Measurements from ENCODE around the gene CTNNA2.
"Not testable (repeated sequence)": the region's sequence is repeated elsewhere in the genome, so short reads cannot be mapped to it uniquely, and the experiment has no call there.

CTNNA2 gene

DNA sequence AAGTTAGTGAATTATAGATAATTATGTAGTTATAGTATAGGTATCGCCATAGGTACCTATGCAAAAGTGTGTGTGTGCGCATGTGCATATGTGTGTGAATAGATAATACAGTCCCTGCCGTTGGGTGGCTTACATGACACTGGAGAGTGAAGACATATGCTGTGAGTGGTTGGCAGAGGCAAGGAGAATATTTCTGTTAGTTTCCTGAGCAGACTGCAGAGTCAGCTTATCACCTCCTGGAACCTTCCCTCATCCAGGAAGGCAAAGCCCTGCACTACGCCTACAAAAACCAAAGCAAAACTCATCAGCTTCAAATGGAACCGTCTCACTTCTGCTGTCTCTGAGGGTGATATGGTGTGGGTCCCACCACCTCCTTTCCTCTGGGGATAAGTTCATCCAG lies 609.8 kb downstream of the CTNNA2 start:
- DNase-seq, result no peak
- Mint-ChIP-seq H3K36me3 (ENCODE audit: insufficient read depth) (no peaks in the 10 kb centered on the region), H3K4me1 (ENCODE audit: low read depth in 2 of 2) (no peaks in the 10 kb centered on the region), H3K27ac (no peak overlapping the region), H3K9me3 (peaks cover 15 to 17% of the 10 kb centered on the region in 2 donors), H3K27me3 (no peaks in the 10 kb centered on the region), H3K4me3 (no peak overlapping the region)
- no peak for ATAC-seq (replicated peaks)

DNA sequence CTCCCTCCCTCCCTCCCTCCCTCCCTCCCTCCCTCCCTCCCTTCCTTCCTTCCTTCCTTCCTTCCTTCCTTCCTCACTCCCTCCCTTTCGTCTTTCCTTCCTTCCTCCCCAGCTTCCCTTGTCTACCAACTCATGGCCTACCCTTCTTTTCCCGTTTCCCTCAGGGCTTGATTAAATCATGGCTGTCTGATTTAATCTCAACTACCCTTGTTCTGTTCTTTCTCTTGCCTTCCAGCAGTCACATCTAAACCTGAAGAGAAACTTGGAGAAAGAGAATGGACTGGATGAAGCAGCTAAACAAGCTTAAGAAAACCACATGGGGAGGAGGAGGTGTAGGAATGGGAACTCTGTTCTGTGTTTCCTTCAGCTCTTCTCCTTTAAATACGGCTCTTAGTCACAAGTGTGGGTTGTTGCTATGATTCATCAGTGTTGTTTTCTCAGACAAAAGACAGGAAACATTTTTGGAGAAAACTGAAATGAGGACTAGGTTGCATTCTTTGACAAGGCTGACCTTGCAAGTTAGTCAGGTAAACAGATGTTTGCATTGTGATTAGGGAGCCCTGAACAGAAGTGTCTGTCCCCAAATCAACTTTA lies 613.8 kb downstream of the CTNNA2 start:
- no peak for ATAC-seq (replicated peaks)

DNA sequence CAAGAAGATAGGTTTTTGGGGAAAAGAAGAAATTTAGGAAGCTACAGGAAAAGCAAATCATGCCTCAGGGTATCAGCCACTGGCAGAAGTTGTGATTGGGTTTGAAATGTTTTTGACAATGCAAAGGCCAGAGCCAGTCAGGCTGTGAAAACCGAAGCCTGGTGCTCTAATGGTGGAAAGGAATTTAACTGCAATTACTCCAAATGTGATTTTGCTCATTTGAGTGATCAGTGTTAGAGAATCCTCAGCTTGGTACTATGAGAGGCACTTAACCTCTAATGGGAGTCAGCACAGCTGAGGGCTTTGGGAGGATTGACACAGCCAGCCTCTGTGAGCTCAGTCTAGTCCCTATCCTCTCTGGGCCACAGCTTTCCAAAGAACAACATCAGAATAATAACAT lies 615.2 kb downstream of the CTNNA2 start:
- H3K27ac Mint-ChIP-seq, result no peak overlapping the region
- ATAC-seq (replicated peaks), result no peak
- no peaks in the 10 kb centered on the region for H3K27me3 Mint-ChIP-seq

More for the DNA sequence above, 613.8 kb downstream of the CTNNA2 start:
- Mint-ChIP-seq H3K36me3 (ENCODE audit: insufficient read depth) (no peaks in the 10 kb centered on the region), H3K4me1 (ENCODE audit: low read depth in 2 of 2) (no peaks in the 10 kb centered on the region), H3K27ac (no peak overlapping the region), H3K9me3 (peaks cover 11 to 15% of the 10 kb centered on the region in 2 donors), H3K4me3 (no peak overlapping the region), H3K27me3 (no peaks in the 10 kb centered on the region)
- DNase-seq, result no peak

DNA sequence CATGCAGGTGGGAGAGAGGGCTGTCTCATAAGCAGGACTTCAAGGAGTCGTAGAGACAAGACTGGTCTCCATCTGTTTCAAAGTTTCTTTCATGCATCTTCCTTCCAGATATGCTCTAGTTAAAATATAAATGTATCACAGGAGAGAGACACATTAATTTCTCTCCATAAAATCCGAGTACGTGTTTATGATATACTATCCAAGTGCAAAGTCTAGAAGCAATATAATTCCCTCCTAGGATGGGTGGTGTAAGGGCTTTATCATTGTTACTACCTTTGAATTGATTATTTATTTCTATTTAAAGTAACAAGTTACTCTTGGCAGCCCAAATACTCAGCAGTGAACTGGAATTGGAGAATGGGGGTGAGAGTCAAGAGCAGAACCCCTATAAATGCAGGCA lies 619.4 kb downstream of the CTNNA2 start:
- Mint-ChIP-seq H3K4me3 (no peak overlapping the region), H3K36me3 (ENCODE audit: insufficient read depth) (no peaks in the 10 kb centered on the region), H3K4me1 (ENCODE audit: low read depth in 2 of 2) (no peaks in the 10 kb centered on the region), H3K9me3 (peaks cover 6 to 12% of the 10 kb centered on the region in 2 donors), H3K27me3 (no peaks in the 10 kb centered on the region), H3K27ac (no peak overlapping the region)
- DNase-seq (no peak), ATAC-seq (replicated peaks) (no peak)

More for the DNA sequence above, 615.2 kb downstream of the CTNNA2 start:
- Mint-ChIP-seq H3K36me3 (ENCODE audit: insufficient read depth) (no peaks in the 10 kb centered on the region), H3K4me1 (ENCODE audit: low read depth in 2 of 2) (no peaks in the 10 kb centered on the region), H3K9me3 (peaks cover 11% of the 10 kb centered on the region in 2 donors), H3K4me3 (no peak overlapping the region)
- DNase-seq, result no peak

DNA sequence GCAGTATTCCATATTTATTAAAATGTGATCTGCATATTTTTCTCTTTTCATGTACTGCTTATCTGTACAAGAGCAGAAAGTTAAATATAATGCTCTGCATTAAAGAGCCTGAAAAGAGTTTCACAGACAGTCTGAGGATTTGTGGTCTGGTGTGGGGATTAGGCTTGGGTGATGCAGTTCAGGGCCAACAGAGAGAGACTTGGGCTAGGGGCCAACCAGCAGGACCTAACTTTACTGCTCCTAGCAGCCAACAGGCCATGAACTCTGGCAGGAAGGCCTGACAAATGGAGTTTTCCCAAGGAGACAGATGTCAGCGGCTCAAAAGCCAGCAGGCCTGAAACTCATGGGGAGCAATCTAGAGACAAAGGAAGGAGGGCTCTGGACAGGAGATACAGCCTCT lies 622.1 kb downstream of the CTNNA2 start:
- Mint-ChIP-seq H3K4me3 (no peak overlapping the region), H3K36me3 (ENCODE audit: insufficient read depth) (no peaks in the 10 kb centered on the region), H3K27me3 (no peaks in the 10 kb centered on the region), H3K27ac (no peak overlapping the region), H3K4me1 (ENCODE audit: low read depth in 2 of 2) (no peaks in the 10 kb centered on the region), H3K9me3 (peaks cover 5 to 22% of the 10 kb centered on the region in 2 donors)
- ATAC-seq (replicated peaks) (no peak), DNase-seq (no peak)

DNA sequence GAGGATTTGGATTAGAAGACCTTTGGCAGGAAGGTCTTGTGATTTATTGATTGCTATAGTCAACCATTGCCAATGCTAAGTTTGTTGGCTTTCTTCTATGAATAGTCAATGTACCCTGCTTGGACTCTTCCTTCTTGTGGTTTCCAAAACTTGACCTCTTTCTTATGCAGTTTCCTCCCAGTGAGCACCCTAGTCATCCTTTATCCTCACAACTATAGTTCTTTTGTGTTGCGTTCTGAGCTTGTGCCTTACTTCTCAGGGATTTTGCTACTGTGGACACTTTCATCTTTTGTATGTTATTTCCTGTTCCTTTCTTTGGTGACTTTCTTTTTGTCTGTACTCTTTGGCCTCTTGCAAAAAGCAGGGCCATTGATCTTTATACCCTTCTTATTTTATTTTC lies 623.5 kb downstream of the CTNNA2 start:
- ATAC-seq (replicated peaks) (no peak), DNase-seq (no peak)
- no peak overlapping the region for H3K4me3 Mint-ChIP-seq
- no peak overlapping the region for H3K27ac Mint-ChIP-seq
- no peaks in the 10 kb centered on the region for H3K36me3 Mint-ChIP-seq (ENCODE audit: insufficient read depth)
- H3K4me1 Mint-ChIP-seq (ENCODE audit: low read depth in 2 of 2), result no peaks in the 10 kb centered on the region
- no peaks in the 10 kb centered on the region for H3K27me3 Mint-ChIP-seq
- peaks cover 9 to 22% of the 10 kb centered on the region in 2 donors for H3K9me3 Mint-ChIP-seq

DNA sequence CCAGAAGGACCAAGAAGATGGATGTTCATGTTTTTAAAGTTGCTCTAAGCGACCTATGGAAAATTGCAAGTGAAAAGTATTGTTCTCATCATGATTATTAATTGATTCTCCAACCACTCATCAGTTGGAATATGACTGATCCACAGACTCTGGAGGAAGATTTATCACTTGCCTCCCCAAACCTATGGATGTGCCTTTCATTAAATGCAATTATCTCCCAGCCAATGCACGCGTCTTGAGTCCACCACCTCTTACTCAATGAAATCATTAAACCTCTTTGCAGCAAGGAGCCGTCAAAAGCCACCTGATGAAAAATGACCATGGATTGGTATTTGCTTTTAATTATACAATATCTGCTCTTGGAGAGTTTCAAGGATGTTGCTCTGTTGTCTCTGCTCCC lies 626.1 kb downstream of the CTNNA2 start:
- ATAC-seq (replicated peaks), result no peak
- Mint-ChIP-seq H3K9me3 (peaks cover 9 to 30% of the 10 kb centered on the region in 2 donors), H3K4me1 (ENCODE audit: low read depth in 2 of 2) (no peaks in the 10 kb centered on the region), H3K27ac (no peak overlapping the region), H3K4me3 (no peak overlapping the region), H3K27me3 (no peaks in the 10 kb centered on the region), H3K36me3 (ENCODE audit: insufficient read depth) (no peaks in the 10 kb centered on the region)
- DNase-seq, result no peak

DNA sequence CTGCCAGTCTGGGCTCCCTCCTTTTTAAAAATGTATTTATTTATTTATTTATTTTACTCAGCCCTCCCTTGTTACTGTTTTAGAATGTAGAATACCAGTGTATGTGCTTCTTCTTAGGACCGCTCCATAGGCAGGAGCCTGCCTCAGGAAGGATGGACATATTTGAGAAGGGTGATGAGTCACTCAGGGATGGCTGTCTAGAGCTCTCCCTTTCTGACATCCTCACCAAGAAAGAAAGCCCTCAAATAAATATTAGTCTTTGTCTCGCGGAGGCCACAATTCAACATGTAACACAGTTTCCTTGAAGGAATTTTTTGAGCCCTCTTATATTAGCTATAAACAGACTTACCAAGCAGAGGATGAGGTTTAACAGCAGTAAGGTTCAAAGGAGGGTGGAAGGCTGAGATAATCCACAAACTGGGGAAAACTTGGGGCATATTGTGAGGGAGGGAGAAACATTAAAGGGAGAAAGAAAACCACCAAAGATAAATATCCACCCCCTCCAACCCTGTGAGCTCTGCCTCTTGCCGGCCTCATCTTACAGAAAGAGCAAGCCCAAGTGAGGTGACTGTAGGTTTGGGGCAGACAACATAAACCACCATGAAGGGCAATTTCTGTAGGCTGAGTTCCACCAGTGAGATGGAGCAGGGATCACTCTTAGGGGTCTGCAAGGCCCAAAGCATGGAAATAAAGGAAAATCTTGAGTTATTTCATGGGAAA lies 628.3 kb downstream of the CTNNA2 start:
- Mint-ChIP-seq H3K4me3 (no peak overlapping the region), H3K9me3 (peaks cover 13 to 30% of the 10 kb centered on the region in 2 donors)

DNA sequence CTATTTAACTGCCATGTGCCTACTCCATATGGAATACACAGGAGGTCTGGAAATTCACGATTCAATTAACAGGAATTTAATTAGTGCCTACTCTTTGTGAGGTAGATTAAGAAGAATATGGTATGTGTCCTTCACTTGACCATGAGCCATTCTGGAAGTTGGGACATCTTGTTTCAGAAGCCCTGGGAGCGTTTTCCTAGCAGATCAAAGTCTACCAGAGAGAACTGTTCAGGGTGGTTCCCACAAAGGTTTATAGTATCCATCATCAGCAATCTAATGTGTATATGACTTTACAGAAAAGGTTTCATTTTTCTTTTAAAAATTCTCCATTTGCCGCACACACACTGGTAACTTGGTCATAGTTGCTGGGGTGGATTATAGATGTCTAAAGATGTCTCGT lies 632.6 kb downstream of the CTNNA2 start:
- peaks cover 13 to 17% of the 10 kb centered on the region in 2 donors for H3K9me3 Mint-ChIP-seq
- no peaks in the 10 kb centered on the region for H3K27me3 Mint-ChIP-seq
- ATAC-seq (replicated peaks) (no peak), DNase-seq (no peak)
- no peak overlapping the region for H3K27ac Mint-ChIP-seq
- H3K36me3 Mint-ChIP-seq (ENCODE audit: insufficient read depth), result no peaks in the 10 kb centered on the region
- H3K4me3 Mint-ChIP-seq, result no peak overlapping the region
- H3K4me1 Mint-ChIP-seq (ENCODE audit: low read depth in 2 of 2), result no peaks in the 10 kb centered on the region

More for the DNA sequence above, 628.3 kb downstream of the CTNNA2 start:
- Mint-ChIP-seq H3K4me1 (ENCODE audit: low read depth in 2 of 2) (no peaks in the 10 kb centered on the region), H3K27me3 (no peaks in the 10 kb centered on the region), H3K27ac (no peak overlapping the region), H3K36me3 (ENCODE audit: insufficient read depth) (no peaks in the 10 kb centered on the region)
- DNase-seq, result no peak
- no peak for ATAC-seq (replicated peaks)

DNA sequence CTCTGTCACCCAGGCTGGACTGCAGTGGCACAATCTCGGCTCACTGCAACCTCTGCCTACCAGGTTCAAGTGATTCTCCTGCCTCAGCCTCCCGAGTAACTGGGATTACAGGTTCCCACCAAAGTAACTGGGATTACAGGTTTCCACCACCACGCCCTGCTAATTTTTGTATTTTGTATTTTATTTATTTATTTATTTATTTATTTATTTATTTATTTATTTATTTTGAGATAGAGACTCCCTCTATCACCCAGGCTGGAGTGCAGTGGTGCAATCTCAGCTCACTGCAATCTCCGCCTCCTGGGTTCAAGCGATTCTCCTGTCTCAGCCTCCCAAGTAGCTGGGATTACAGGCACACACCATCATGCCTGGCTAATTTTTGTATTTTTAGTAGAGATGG lies 633.9 kb downstream of the CTNNA2 start:
- not testable (repeated sequence) for H3K27ac Mint-ChIP-seq; H3K27me3 Mint-ChIP-seq; H3K4me3 Mint-ChIP-seq; ATAC-seq (replicated peaks); H3K4me1 Mint-ChIP-seq (ENCODE audit: low read depth in 2 of 2); H3K36me3 Mint-ChIP-seq (ENCODE audit: insufficient read depth); DNase-seq
- H3K9me3 Mint-ChIP-seq, result peaks cover 16 to 20% of the 10 kb centered on the region in 2 donors

DNA sequence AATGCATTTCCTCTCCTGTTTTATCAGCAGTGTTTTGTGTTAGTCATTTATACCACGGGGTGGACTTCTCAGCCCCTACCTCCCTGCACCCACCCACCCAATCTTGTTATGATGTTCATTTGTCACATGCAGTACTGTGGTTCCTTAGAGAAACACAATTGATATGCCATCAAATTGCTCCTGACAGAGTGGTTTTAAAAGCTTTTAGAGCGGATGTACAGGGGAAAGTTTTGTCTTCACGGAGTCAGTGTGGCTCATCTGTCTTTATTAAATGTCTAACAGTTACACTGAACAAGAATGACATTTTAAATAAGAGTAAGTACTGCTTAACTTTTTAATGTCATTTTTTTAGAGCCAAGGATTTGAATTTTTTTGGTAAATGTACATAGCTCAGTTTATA lies 634.8 kb downstream of the CTNNA2 start:
- Mint-ChIP-seq H3K27me3 (no peaks in the 10 kb centered on the region), H3K36me3 (ENCODE audit: insufficient read depth) (peaks cover 3% of the 10 kb centered on the region), H3K4me1 (ENCODE audit: low read depth in 2 of 2) (no peaks in the 10 kb centered on the region), H3K27ac (no peak overlapping the region), H3K4me3 (no peak overlapping the region), H3K9me3 (peaks cover 17 to 18% of the 10 kb centered on the region in 2 donors)
- DNase-seq, result no peak
- no peak for ATAC-seq (replicated peaks)

DNA sequence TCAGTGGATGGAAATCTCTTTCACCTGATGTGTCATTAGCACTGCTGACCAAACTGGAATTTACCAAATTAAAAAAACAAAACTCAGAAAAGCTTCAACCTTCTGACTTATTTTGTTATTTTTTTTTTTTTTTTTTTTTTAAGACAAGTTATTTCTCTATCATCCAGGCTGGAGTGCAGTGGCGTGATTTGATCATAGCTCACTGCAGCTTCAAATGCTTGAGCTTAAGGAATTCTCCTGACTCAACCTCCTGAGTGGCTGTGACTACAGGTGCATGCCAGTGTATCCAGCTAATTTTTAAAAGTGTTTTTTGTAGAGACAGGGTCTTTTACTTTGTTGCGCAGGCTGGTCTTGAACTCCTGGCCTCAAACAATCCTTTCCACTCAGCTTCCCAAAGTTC lies 636.1 kb downstream of the CTNNA2 start:
- H3K27me3 Mint-ChIP-seq, result no peaks in the 10 kb centered on the region
- ATAC-seq (replicated peaks) (no peak), DNase-seq (no peak)
- peaks cover 6% of the 10 kb centered on the region for H3K36me3 Mint-ChIP-seq (ENCODE audit: insufficient read depth)
- no peak overlapping the region for H3K4me3 Mint-ChIP-seq
- no peaks in the 10 kb centered on the region for H3K4me1 Mint-ChIP-seq (ENCODE audit: low read depth in 2 of 2)
- H3K9me3 Mint-ChIP-seq, result peaks cover 16 to 17% of the 10 kb centered on the region in 2 donors
- H3K27ac Mint-ChIP-seq, result no peak overlapping the region

DNA sequence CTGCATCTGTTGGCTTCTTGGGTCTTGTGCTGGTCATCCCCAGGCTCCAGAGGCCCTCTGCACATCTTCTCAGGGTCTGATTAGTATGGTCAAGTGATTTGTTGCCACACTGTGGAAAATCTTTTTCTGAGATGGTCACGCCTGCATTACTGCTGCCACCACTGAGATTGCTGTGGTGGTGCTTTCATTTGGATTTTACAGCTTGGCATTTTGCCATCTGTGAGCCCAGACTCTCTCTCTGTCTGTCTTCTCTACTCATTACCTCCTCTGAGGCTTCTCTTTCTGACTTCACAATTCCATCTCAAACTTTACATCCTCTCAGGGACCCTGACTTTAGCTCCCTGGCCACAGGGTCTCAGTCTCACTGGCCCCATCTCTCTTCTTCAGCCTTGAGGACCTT lies 637.1 kb downstream of the CTNNA2 start:
- no peak overlapping the region for H3K4me3 Mint-ChIP-seq
- no peaks in the 10 kb centered on the region for H3K4me1 Mint-ChIP-seq (ENCODE audit: low read depth in 2 of 2)
- H3K9me3 Mint-ChIP-seq, result peaks cover 14 to 16% of the 10 kb centered on the region in 2 donors
- DNase-seq (no peak), ATAC-seq (replicated peaks) (no peak)
- H3K27ac Mint-ChIP-seq, result no peak overlapping the region
- peaks cover 6% of the 10 kb centered on the region for H3K36me3 Mint-ChIP-seq (ENCODE audit: insufficient read depth)
- no peaks in the 10 kb centered on the region for H3K27me3 Mint-ChIP-seq

DNA sequence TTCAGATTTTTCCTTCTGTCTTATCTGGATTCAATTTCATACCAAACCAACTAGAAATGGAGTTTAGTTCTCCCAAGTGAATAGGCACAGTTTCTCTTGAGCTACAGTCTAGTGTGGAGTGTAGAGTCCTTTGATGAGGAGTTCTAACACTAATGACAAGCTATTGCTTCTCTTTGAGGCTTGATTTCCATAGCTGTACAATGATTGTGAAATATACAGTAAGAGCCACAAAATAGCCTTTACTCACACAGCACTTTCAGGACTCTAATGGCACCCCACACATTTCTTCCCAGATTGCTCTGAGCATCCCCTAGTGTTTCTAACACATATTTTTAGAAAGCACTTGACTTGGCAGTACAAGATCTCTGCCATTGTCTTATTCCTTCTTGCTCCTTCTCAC lies 638.4 kb downstream of the CTNNA2 start:
- Mint-ChIP-seq H3K9me3 (peaks cover 16 to 24% of the 10 kb centered on the region in 2 donors), H3K36me3 (ENCODE audit: insufficient read depth) (peaks cover 6% of the 10 kb centered on the region), H3K4me3 (no peak overlapping the region), H3K27ac (no peak overlapping the region), H3K27me3 (no peaks in the 10 kb centered on the region), H3K4me1 (ENCODE audit: low read depth in 2 of 2) (no peaks in the 10 kb centered on the region)
- DNase-seq (no peak), ATAC-seq (replicated peaks) (no peak)

Data from effector memory CD8-positive, alpha-beta T cell (primary cell).